ENCODE measurements around the gene ZBED5. TPM values are rescaled to one million over a fixed set of nuclear protein-coding genes. Genes with fewer than 3 reads are reported as not detected.
"Not testable (repeated sequence)": the region's sequence is repeated elsewhere in the genome, so short reads cannot be mapped to it uniquely, and the experiment has no call there.

The ZBED5 gene
- total RNA-seq, 3 donors from 2014 or later: 39.2 to 42.0 (median 39.9) TPM

DNA sequence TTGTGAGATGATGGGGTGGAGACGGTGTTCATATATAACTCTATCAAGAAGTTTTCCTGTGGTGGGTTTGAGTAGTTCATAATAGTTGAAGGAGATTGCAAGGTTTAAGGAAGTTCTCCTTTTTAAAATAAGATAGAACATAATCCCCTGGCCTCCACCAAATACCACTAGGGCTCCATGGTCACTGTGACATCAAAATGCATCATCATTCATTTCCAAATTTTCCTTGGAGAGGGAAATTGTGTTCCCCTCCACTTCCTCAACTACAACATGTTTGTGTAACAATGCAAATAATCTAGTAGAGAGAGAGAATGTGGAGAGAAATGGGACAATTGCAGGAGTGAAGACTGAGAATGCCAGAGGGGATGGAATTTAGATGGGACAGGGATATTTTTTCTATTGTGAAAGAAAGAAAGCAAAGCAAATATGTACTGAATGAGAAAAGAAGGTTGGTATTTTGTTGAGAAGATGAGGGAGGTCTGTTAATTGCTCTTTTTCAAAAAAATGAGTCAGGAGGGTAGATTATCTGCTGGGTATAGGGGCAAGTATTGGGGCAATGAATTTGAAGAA, 33.4 kb upstream of the ZBED5 start:
- H3K36me3 Mint-ChIP-seq (ENCODE audit: insufficient read depth): peaks cover 4% of the 10 kb centered on the region
- H3K4me3 Mint-ChIP-seq: no peak overlapping the region
- no peaks in the 10 kb centered on the region for H3K4me1 Mint-ChIP-seq (ENCODE audit: low read depth)
- ATAC-seq (no peak), DNase-seq (no peak)
- H3K27me3 Mint-ChIP-seq (ENCODE audit: low read depth): peaks cover 4% of the 10 kb centered on the region
- H3K9me3 Mint-ChIP-seq: peaks cover 13% of the 10 kb centered on the region

DNA sequence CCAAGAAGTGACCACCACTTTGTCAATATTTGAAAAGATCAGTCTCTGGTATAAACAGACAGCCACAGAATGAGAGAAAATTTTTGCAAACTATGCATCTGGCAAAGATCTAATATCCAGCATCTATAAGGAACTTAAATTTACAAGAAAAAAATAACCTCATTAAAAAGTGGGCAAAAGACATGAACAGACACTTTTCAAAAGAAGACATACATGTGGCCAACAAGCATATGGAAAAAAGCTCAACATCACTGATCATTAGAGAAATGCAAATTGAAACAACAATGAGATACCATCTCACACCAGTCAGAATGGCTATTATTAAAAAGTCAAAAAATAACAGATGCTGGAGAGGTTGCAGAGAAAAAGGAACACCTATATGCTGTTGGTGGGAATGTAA, 32.2 kb upstream of the ZBED5 start:
- ATAC-seq; DNase-seq; H3K4me1 Mint-ChIP-seq (ENCODE audit: low read depth); H3K4me3 Mint-ChIP-seq; H3K36me3 Mint-ChIP-seq (ENCODE audit: insufficient read depth); H3K27me3 Mint-ChIP-seq (ENCODE audit: low read depth): not testable (repeated sequence)
- peaks cover 13% of the 10 kb centered on the region for H3K9me3 Mint-ChIP-seq

- H3K9me3 Mint-ChIP-seq: peaks cover 27% of the 10 kb centered on the region
- no peak overlapping the region for H3K4me3 Mint-ChIP-seq
- no peaks in the 10 kb centered on the region for H3K4me1 Mint-ChIP-seq (ENCODE audit: low read depth)
- H3K27me3 Mint-ChIP-seq (ENCODE audit: low read depth): peaks cover 4% of the 10 kb centered on the region
- no peak for DNase-seq
- H3K36me3 Mint-ChIP-seq (ENCODE audit: insufficient read depth): peaks cover 11% of the 10 kb centered on the region
- no peak for ATAC-seq
Observed at GRCh38 chr11:10887307-10887706, 29.5 kb upstream of the ZBED5 start.

DNA sequence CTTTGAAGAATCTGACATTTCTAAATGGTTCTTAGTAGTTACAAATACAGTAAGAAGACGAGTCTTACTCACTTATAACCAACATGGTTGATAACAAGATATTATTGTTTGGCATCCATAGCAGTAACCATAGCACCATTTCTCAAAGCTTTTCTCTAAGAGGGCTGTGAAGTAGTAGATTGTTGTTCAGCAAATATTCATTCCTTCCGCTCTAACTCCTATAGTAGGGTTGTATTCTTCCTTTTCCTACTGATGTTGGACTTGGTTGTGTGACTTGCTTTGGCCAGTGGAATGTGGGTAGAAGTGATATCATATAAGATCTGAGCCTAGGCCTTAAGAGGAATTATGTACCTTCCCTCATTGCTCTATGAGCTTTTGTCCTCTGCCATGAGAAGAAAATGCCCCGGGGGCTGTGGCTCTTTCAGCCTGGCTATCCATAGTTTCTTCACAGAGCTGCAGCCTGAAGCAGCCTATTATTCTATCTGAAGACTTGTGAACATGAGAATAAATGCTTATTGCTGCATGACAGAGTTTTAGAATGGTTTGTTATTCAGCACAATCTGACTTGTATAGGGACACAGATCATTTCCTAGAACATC, 28.9 kb upstream of the ZBED5 start:
- ATAC-seq (no peak), DNase-seq (no peak)
- Mint-ChIP-seq H3K4me1 (ENCODE audit: low read depth) (no peaks in the 10 kb centered on the region), H3K36me3 (ENCODE audit: insufficient read depth) (peaks cover 11% of the 10 kb centered on the region), H3K4me3 (no peak overlapping the region), H3K27me3 (ENCODE audit: low read depth) (peaks cover 4% of the 10 kb centered on the region), H3K9me3 (peaks cover 27% of the 10 kb centered on the region)

DNA sequence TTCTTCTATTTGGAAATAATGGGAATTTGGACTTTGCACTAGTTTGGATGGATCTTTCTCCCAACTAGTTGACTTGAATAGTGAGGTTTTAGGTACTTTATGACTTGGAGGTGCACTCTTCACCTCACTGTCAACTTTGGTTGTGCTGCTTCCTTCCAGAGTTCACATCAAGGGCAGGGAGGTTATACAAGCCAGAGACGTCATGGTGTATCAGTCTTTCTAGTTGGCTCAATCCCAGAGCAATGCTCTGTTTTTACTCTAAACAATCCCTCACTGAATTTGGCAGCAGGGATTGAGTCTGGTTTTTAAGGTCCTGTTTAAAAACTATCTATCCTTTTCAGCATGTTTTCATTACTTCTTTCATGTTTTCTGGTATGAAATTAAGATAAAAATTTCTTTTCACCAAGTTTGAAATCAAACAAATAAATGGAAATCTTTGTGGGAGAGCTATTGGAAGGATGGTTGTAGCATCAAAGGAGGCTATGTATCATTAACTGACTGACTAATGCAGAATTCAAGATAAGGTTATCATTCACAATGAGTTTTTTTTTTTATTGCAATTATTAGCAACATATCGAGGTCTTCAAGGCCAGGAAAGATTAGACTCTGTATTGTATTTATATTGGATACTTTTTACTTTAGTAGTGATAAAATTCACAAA, 28.0 kb upstream of the ZBED5 start:
- peaks cover 11% of the 10 kb centered on the region for H3K36me3 Mint-ChIP-seq (ENCODE audit: insufficient read depth)

GRCh38 chr11:10884292-10884691, 26.4 kb upstream of the ZBED5 start:
- ATAC-seq; DNase-seq; H3K27me3 Mint-ChIP-seq (ENCODE audit: low read depth); H3K4me1 Mint-ChIP-seq (ENCODE audit: low read depth); H3K4me3 Mint-ChIP-seq: not testable (repeated sequence)
- Mint-ChIP-seq H3K9me3 (peaks cover 19% of the 10 kb centered on the region), H3K36me3 (ENCODE audit: insufficient read depth) (peaks cover 10% of the 10 kb centered on the region)

More for the DNA sequence above, 28.0 kb upstream of the ZBED5 start:
- ATAC-seq (no peak), DNase-seq (no peak)
- Mint-ChIP-seq H3K4me3 (no peak overlapping the region), H3K9me3 (peaks cover 27% of the 10 kb centered on the region), H3K27me3 (ENCODE audit: low read depth) (peaks cover 4% of the 10 kb centered on the region), H3K4me1 (ENCODE audit: low read depth) (no peaks in the 10 kb centered on the region)

DNA sequence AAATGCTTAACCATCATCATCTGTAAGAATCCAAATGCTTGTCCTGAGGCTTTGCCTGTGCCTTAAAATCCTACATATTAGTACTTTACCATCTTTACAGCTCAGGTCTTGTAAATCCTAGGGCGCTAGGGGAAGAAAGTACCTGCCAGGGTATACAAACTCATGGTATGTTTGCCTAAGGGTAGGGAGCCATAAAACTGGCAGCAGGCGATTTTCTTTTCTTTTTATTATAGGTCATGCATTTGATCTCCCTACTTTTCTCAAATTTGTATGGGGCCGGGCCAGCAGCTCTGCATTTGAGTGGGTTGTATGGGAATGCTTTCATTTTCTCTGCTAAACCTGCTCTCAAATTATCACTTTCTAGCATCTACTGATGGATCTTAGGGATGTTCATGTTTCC, 24.0 kb upstream of the ZBED5 start:
- no peak for DNase-seq
- ATAC-seq: no peak
- H3K4me3 Mint-ChIP-seq: no peak overlapping the region
- H3K4me1 Mint-ChIP-seq (ENCODE audit: low read depth): peaks cover 11% of the 10 kb centered on the region
- peaks cover 11% of the 10 kb centered on the region for H3K36me3 Mint-ChIP-seq (ENCODE audit: insufficient read depth)
- peaks cover 15% of the 10 kb centered on the region for H3K9me3 Mint-ChIP-seq
- H3K27me3 Mint-ChIP-seq (ENCODE audit: low read depth): no peaks in the 10 kb centered on the region

GRCh38 chr11:10878408-10879214, 20.8 kb upstream of the ZBED5 start:
- H3K9me3 Mint-ChIP-seq: peaks cover 3% of the 10 kb centered on the region
- ATAC-seq (peak; percentile 61 to 70), DNase-seq (no peak)
- no peak overlapping the region for H3K4me3 Mint-ChIP-seq
- peaks cover 12% of the 10 kb centered on the region for H3K36me3 Mint-ChIP-seq (ENCODE audit: insufficient read depth)
- peaks cover 14% of the 10 kb centered on the region for H3K4me1 Mint-ChIP-seq (ENCODE audit: low read depth)
- no peaks in the 10 kb centered on the region for H3K27me3 Mint-ChIP-seq (ENCODE audit: low read depth)

GRCh38 chr11:10876158-10876557, 18.3 kb upstream of the ZBED5 start:
- Mint-ChIP-seq H3K27me3 (ENCODE audit: low read depth) (no peaks in the 10 kb centered on the region), H3K36me3 (ENCODE audit: insufficient read depth) (peaks cover 25% of the 10 kb centered on the region), H3K9me3 (peaks cover 17% of the 10 kb centered on the region), H3K4me1 (ENCODE audit: low read depth) (peaks cover 15% of the 10 kb centered on the region), H3K4me3 (no peak overlapping the region)
- no peak for ATAC-seq
- DNase-seq: no peak

GRCh38 chr11:10875430-10876021, 17.7 kb upstream of the ZBED5 start:
- H3K4me1 Mint-ChIP-seq (ENCODE audit: low read depth): peaks cover 16% of the 10 kb centered on the region
- DNase-seq (no peak), ATAC-seq (no peak)
- no peak overlapping the region for H3K4me3 Mint-ChIP-seq
- peaks cover 17% of the 10 kb centered on the region for H3K9me3 Mint-ChIP-seq
- H3K27me3 Mint-ChIP-seq (ENCODE audit: low read depth): no peaks in the 10 kb centered on the region
- H3K36me3 Mint-ChIP-seq (ENCODE audit: insufficient read depth): peaks cover 26% of the 10 kb centered on the region

- ATAC-seq (no peak), DNase-seq (no peak)
- Mint-ChIP-seq H3K27me3 (ENCODE audit: low read depth) (no peaks in the 10 kb centered on the region), H3K4me1 (ENCODE audit: low read depth) (peaks cover 8% of the 10 kb centered on the region), H3K4me3 (no peak overlapping the region), H3K9me3 (peaks cover 17% of the 10 kb centered on the region), H3K36me3 (ENCODE audit: insufficient read depth) (peaks cover 24% of the 10 kb centered on the region)
Observed at GRCh38 chr11:10872097-10872496, 14.2 kb upstream of the ZBED5 start.

- DNase-seq: no peak
- H3K4me3 Mint-ChIP-seq: no peak overlapping the region
- H3K9me3 Mint-ChIP-seq: peaks cover 13% of the 10 kb centered on the region
- peaks cover 17% of the 10 kb centered on the region for H3K36me3 Mint-ChIP-seq (ENCODE audit: insufficient read depth)
- H3K4me1 Mint-ChIP-seq (ENCODE audit: low read depth): peaks cover 12% of the 10 kb centered on the region
- ATAC-seq: no peak
- no peaks in the 10 kb centered on the region for H3K27me3 Mint-ChIP-seq (ENCODE audit: low read depth)
Observed at GRCh38 chr11:10868352-10868751, 10.5 kb upstream of the ZBED5 start.

GRCh38 chr11:10866893-10867331, 9.1 kb upstream of the ZBED5 start:
- Mint-ChIP-seq H3K27me3 (ENCODE audit: low read depth) (no peaks in the 10 kb centered on the region), H3K4me3 (no peak overlapping the region), H3K9me3 (peaks cover under 1% of the 10 kb centered on the region), H3K4me1 (ENCODE audit: low read depth) (peaks cover 19% of the 10 kb centered on the region), H3K36me3 (ENCODE audit: insufficient read depth) (peaks cover 11% of the 10 kb centered on the region)
- no peak for DNase-seq
- no peak for ATAC-seq

DNA sequence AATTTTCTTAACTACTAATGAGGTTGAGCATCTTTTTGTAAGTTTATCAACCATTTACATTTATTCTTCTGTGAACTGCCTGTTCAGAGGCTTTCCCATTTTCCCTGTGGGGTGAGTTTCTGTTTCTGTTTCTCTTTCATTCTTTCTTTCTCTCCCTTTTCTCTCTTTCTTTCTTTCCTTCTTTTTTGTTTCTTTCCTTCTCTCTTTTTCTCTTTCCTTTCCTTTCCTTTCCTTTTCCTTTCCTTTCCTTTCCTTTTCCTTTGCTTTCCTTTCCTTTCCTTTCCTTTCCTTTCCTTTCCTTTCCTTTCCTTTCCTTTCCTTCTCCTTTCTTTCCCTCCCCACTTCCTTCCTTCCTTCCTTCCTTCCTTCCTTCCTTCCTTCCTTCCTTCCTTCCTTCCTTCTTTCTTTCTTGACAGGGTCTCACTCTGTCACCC, 8.0 kb upstream of the ZBED5 start:
- ATAC-seq (no peak), DNase-seq (no peak)
- Mint-ChIP-seq H3K36me3 (ENCODE audit: insufficient read depth) (peaks cover 5% of the 10 kb centered on the region), H3K4me3 (no peak overlapping the region), H3K9me3 (no peaks in the 10 kb centered on the region), H3K27me3 (ENCODE audit: low read depth) (no peaks in the 10 kb centered on the region), H3K4me1 (ENCODE audit: low read depth) (peaks cover 19% of the 10 kb centered on the region)
